HG02943 (cell line): ENCODE results near the gene ZNF337.
"Not testable (repeated sequence)": the region's sequence is repeated elsewhere in the genome, so short reads cannot be mapped to it uniquely, and the experiment has no call there.

ENCODE experiments used
- ATAC-seq: cut with Tn5 transposase; IDR thresholded peaks from one replicate; pipeline ENCODE4 v1.9.1; 2021; ENCODE audit warnings: mild to moderate bottlenecking, low read depth, moderate library complexity; ENCODE audit not compliant: unreplicated experiment

ZNF337 gene

GRCh38 chr20:25632940-25633790 lies 63.5 kb downstream of the ZNF337 start:
- ATAC-seq, result no peak

GRCh38 chr20:25630615-25631014 lies 66.0 kb downstream of the ZNF337 start:
- ATAC-seq, result not testable (repeated sequence)

- ATAC-seq, result no peak
Observed at GRCh38 chr20:25629816-25630499, 66.7 kb downstream of the ZNF337 start.

GRCh38 chr20:25626779-25627178 lies 69.9 kb downstream of the ZNF337 start:
- ATAC-seq, result no peak

- no peak for ATAC-seq
Observed at GRCh38 chr20:25624500-25624939, 72.1 kb downstream of the ZNF337 start.
